GM18907 (cell line): ENCODE measurements around the gene TPRA1.
"Not testable (repeated sequence)": the region's sequence is repeated elsewhere in the genome, so short reads cannot be mapped to it uniquely, and the experiment has no call there.

ENCODE experiments used
- ATAC-seq: cut with Tn5 transposase; IDR thresholded peaks from one replicate; pipeline ENCODE4 v1.9.1; 2021; ENCODE audit warnings: mild to moderate bottlenecking, moderate library complexity; ENCODE audit not compliant: unreplicated experiment

TPRA1 gene

GRCh38 chr3:127616836-127617605 lies 26.5 kb upstream of the TPRA1 start:
- ATAC-seq, result no peak

- ATAC-seq, result no peak
Observed at GRCh38 chr3:127615631-127616305, 25.2 kb upstream of the TPRA1 start.

DNA sequence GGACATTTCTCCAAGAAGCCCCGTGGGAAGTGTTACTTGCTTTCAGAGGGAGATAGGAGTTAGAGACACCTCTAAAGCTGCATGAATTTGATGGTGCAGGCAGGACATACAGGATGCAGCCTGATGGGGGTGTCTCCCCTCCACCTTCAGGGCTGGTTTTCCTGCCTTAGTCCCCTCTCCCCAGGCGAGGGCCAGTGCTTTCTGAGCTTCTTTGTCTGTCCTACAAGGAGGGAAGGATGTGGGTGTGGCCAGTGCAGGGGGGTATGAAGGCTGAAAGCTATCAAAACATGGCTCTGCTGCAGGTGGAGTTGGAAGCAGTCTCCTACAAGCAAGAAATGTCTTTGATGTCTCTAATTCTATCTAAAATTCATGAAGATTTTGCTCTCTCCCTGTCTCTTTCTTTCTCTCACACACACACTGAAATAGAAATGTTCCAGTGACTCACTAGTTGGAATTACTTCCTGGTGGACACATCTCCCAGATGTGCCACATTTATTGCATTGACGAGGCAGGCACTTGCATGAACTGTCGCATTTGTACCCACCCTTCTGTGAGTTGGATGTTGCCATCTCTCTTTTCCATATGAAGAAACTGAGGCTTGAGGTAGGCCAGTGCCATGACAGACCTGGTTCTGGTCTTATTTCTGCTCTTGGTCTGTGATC lies 24.5 kb upstream of the TPRA1 start:
- ATAC-seq, result no peak

GRCh38 chr3:127613406-127613805 lies 22.9 kb upstream of the TPRA1 start:
- ATAC-seq, result no peak

DNA sequence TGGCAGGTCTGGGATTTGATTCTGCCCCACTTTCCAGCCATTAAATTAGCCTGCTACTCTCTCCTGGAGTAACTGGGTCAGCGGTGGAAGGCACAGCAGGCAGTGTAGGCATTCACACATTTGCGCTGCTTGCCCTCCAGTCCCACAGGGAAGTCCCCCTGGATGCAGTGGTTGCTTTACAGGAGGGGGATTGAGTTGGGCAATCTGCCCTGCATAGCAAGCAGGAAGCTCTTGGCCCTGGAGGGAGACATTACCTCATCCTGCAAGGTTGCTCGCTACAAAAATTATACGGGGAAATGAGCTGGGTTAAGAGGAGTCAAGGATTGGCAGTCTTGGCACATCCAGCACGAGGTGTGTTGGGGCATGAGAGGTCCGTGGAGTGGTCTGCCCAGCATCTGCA lies 22.4 kb upstream of the TPRA1 start:
- ATAC-seq, result no peak

DNA sequence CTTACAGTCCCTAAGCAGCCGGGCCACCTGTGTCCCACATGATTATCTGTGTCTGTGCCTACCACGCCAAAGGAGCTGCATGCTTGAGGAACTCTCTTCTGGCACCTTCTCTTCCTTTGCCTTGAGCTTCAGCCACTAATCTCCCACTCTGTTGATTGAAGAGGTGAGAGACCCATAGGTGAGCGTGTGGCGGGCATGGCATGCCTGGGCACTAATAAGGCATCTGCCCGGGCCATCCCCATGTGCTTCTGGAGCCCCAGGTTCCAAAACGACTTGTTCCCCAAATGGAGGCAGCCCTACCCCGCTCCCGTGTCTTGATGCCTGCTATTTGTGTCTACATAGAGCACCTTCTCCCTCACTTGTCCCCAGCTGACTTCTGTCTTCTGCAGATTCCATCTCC lies 20.7 kb upstream of the TPRA1 start:
- ATAC-seq, result no peak

DNA sequence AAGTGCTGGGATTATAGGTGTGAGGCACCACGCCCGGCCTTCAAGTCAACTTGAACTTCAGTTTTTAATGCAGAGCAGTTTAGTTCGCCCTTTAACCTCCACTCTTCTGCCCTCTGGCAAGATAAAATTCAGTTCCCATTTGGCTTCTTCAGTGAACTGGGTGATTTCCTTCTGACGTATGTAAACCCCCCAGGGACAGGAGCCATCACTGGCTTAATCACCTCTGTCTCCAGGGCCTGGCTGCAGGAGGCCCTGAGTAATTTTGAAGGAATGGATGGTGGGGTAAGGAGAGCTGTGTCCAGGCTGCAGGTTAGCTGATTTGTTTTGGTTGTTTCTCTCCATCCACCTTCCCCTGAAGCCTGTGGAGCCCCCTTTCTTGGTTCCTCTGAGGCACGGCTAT lies 19.6 kb upstream of the TPRA1 start:
- ATAC-seq, result no peak

DNA sequence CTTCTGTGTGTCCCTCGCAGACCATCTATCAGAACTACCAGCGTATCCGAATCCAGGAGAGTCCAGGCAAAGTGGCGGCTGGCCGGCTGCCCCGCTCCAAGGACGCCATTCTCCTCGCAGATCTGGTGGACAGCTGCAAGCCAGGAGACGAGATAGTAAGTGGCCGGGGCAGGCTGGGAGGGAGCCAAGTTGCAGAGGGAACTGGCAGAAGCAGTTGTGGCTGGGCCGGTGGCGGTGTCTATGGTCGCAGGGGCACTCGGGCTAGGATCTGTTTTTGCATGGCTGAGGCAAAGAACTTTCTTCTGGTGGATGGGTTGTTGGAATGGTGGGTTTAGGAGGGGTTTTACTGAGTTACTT lies 17.8 kb upstream of the TPRA1 start:
- ATAC-seq, result no peak

DNA sequence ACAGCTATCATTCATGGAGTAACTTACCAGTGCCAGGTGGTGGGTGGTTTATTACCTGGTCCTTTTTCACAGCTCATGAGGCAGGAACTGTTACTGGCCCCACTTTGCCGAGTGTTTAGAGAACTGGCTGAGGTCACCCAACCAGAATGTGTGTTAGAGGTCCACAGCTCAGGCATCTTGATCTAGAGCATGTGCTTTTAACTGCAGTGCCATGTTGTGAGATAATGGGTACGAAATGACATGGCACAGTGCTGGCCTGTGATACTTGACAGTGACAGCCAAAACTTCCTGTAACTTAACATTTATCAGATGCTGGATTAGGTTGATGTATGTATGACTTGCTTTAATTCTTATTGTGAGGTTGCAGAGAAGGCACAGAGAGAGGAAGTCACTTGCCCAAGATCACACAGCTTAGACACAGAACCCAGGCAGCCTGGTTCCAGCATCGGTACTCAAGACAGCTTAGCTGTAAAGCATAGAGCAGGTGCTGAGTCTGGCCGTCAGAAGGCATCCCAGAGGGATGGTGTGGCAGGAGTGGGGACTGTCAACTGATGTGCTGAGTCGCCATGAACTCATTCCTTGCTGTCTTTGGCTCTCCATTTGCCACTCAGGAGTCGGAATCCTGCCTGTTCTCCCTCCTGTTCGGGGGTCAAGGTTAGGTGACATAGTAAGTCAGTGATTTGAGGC lies 17.3 kb upstream of the TPRA1 start:
- ATAC-seq, result no peak

DNA sequence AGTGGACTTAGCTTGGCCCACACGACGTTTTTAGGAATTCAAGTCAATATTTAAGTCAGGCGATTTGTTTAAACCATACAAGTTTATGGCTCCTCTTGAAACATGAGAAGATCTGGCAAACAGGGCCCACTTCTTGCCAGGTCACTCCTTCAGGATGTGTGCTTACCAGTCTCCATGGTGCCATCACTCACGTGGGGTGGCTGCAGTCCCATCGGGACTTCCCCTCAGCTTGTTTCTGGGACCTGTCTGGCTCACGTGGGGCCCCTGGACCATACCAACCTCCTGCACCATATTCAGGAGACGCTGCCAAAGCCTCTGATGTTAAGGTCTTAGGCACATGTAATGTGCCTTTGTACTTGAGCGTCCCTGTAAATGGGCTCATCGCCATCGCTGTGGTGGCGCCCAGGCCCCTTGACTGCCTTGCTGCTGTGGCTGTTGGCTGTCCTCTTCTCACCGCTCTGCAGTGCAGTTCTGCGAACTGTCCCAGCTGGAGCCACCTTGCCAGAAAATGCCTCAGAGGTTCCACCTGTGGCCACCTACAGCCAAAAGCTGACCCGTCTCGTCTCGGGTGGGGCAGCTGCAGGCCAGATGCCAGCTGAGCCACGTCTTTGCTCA lies 16.6 kb upstream of the TPRA1 start:
- no peak for ATAC-seq

- no peak for ATAC-seq
Observed at GRCh38 chr3:127606086-127606805, 15.7 kb upstream of the TPRA1 start.

GRCh38 chr3:127605547-127605946 lies 15.0 kb upstream of the TPRA1 start:
- not testable (repeated sequence) for ATAC-seq

DNA sequence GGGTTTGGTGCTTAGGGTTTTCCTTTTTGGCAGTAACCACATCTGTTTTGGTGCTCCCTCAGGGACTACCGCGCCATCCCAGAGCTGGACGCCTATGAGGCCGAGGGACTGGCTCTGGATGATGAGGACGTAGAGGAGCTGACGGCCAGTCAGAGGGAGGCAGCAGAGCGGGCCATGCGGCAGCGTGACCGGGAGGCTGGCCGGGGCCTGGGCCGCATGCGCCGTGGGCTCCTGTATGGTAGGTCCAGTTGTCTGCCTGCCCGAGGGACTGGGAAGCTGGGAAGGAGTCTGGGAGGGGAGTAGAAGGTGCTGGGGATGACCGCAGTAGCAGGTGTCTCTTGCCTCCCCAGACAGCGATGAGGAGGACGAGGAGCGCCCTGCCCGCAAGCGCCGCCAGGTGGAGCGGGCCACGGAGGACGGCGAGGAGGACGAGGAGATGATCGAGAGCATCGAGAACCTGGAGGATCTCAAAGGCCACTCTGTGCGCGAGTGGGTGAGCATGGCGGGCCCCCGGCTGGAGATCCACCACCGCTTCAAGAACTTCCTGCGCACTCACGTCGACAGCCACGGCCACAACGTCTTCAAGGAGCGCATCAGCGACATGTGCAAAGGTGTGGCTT lies 14.1 kb upstream of the TPRA1 start:
- no peak for ATAC-seq

GRCh38 chr3:127604035-127604434 lies 13.5 kb upstream of the TPRA1 start:
- no peak for ATAC-seq

DNA sequence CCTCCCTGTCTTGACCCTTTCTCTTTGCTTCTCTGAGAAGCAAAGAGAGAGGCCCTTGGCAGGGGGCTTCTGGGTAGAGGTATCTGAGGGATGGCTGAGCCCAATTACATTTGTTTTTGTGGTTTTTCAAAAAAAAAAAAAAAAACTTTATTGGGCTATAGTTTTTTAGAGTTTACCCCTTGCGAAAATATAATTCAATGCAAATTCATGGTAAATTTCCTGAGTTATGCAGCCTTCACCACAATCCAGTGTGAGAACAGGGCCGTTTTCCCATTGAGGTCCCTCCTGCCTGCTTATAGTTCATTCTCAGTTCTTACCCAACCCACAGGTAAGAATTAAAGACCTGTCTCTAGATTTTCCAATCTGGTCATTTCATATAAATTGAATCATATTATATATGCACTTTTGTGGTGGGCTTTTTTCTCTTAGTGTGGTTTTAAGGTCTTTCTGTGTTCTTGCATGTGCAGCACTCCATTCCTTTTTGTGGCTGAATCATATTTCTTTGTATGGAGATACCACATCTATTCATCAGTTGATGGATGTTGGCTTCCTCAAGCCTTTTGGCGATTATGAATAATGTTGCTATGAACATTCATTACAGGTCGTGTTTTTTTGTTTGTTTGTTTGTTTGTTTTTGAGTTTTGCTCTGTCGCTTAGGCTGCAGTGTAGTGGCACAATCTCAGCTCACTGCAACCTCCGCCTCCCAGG lies 10.4 kb upstream of the TPRA1 start:
- no peak for ATAC-seq

DNA sequence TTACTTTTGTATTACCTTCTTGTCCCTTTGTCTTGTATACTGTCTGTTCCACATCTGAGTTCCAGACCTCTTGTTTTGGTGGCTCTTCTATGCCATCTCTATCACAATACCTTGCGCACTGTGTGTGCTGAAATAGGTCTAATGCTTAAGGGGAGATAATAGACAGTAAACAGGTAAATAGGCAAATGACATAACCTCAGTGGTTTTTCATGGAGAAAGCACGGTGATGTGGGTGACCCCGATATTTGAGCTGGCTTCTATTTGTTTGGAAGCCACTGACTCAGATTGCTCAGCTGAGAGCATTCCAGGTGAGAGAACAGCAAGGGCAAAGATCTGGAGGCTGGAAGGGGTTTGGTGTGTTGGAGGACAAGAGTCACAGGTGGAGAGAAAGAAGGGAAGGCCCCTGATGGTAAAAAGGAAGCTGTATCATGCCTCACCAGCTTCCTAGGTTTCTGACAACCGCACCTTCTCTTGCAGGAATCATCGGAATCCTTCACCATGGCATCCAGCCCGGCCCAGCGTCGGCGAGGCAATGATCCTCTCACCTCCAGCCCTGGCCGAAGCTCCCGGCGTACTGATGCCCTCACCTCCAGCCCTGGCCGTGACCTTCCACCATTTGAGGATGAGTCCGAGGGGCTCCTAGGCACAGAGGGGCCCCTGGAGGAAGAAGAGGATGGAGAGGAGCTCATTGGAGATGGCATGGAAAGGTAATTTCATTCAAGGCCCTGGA lies 8.5 kb upstream of the TPRA1 start:
- no peak for ATAC-seq

GRCh38 chr3:127597020-127597771 lies 6.7 kb upstream of the TPRA1 start:
- no peak for ATAC-seq

DNA sequence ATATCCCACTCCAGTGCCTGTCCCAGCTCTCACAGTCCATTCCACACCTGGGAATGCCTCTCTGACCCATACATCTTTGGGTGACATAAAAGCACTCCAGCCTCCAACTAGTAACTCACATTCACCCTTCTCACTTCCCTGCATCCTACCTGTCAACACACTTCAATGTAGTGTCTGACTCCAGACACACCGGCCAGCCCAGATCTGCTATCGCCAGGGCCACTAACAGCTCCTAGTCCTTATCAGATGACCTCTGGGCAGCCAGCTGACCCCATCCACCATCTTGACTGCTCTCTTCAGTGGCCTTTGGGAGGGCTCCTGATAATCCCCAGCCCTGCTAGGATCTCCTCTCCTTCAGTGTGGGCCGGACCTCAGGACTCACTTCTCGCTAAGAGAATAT lies 4.8 kb upstream of the TPRA1 start:
- no peak for ATAC-seq
